ENCODE measurements around the gene CSTB. TPM values are rescaled to one million over a fixed set of nuclear protein-coding genes. Genes with fewer than 3 reads are reported as not detected.

CSTB gene
- total and polyA plus RNA-seq, 2 donors (not counting 3 experiments of a cell fraction or from before 2014, with no cell fraction given), result 65.8 to 83.7 TPM

DNA sequence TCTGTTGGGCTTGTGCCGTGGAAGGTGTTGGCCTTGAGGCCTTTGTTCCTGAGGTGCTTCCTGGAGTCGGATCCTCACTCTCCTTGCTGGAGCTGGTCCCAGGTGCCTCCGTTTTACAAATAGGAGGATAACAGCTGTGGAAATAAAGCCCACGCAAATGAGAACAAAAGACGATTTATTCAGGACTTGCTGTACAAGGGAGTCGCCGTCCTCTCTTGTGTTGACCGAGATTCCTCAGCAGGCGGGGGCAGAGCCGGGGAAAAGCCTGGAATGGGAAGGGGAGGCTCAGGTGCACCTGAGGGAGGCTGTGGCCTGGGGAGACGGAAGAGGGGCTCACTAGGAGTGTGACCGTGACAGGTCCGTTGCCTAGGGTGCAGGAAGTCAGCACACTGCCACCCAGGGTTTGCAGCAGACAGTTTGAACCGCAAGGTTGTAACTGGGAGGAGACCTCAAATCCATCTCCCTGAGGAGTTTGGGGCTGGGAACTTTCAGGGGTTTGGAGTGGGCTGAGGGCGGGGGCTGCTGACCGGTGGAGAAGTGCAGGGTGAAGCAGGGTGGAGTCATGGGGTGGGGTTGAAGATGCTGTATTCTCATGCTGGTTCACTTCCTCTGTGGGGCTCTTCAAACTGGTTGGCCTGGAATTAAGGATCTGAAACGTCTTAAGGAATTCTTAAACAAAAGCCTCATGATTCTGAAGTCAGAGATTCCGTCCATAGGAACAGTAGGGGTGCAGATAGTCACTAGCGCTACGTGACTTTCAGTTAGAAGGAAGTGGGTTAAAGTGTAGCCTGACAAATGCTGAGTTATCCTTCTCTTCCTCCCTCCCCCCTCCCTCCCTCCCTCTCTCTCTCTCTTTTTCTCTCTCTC, 2.6 kb upstream of the CSTB start:
- Histone ChIP-seq H2AFZ (ENCODE audit: low read depth, low read length) (no peak overlapping the region), H3K9me3 (replicated peaks; ENCODE audit: control insufficient read depth, insufficient read depth, low read length) (no peaks in the 10 kb centered on the region), H3K9me1 (replicated peaks; ENCODE audit: control insufficient read depth, extremely low read depth, insufficient read depth, low read length) (no peaks in the 10 kb centered on the region), H3K4me2 (ENCODE audit: insufficient read depth, low read length) (no peak overlapping the region), H3K9ac (replicated peaks; ENCODE audit: extremely low read depth, insufficient read depth, low read length) (no peak overlapping the region), H3K79me2 (ENCODE audit: control insufficient read depth, insufficient read depth, low read length) (peaks cover 18% of the 10 kb centered on the region), H3K27ac (ENCODE audit: insufficient read depth, low read depth, low read length) (no peak overlapping the region), H3K36me3 (ENCODE audit: control insufficient read depth in 2 of 2, extremely low read depth in 1 of 2, insufficient read depth in 2 of 2, low read length in 2 of 2) (peaks cover 3 to 4% of the 10 kb centered on the region in 2 experiments), H4K20me1 (replicated peaks; ENCODE audit: control insufficient read depth, extremely low read depth, insufficient read depth, low read length) (no peaks in the 10 kb centered on the region), H3K27me3 (ENCODE audit: control insufficient read depth in 2 of 2, insufficient read depth in 2 of 2, low read length in 2 of 2) (peaks cover 2% of the 10 kb centered on the region in 2 experiments), H3K4me1 (ENCODE audit: control insufficient read depth, extremely low read depth, insufficient read depth, low read length) (peaks cover 9% of the 10 kb centered on the region), H3K4me3 (replicated peaks in 1 of 3; ENCODE audit: insufficient read depth in 1 of 3, low read depth in 1 of 3, low read length in 3 of 3) (no peak overlapping the region)
- ChIA-PET POLR2A (no interaction called here), CTCF (interaction anchor here (1.4 kb wide), 1 partner anchor 197 kb away, joined by 4 read pairs; no protein-coding TSS in a partner anchor)
- BruUV-seq (replicated peaks), result no TSS peak
- dilution Hi-C loops (cut with MboI; ENCODE audit: extremely low pct_ligation_motif_present, low sequenced_read_pairs) (no loop called here), intact Hi-C loops (cut with micrococcal nuclease) (loop anchor here (10.0 kb wide), 1 partner anchor 114 kb away; no protein-coding TSS in a partner anchor)
- no peak for FAIRE-seq
- TF ChIP-seq MAX (IDR thresholded peaks at IDR 0.05; ENCODE audit: insufficient read depth, insufficient read length) (no peak), POLR2AphosphoS5 (IDR thresholded peaks at IDR 0.05; ENCODE audit: insufficient read depth, low read depth, low read length) (no peak), GATA2 (IDR thresholded peaks at IDR 0.05; ENCODE audit: insufficient read depth, insufficient read length, low read depth, low read length) (no peak), JUN (IDR thresholded peaks at IDR 0.05; ENCODE audit: borderline replicate concordance, insufficient read depth, insufficient read length, low read depth) (no peak), CTCF (IDR thresholded peaks at IDR 0.05; ENCODE audit: extremely low read depth in 1 of 2, insufficient read depth in 1 of 2, low read depth in 1 of 2, low read length in 2 of 2) (no peak), POLR2A (IDR thresholded peaks at IDR 0.05; ENCODE audit: low read depth, low read length) (no peak), MYC (IDR thresholded peaks at IDR 0.05; ENCODE audit: low read depth, low read length) (no peak), EZH2 (IDR thresholded peaks at IDR 0.05; ENCODE audit: borderline replicate concordance, low read depth, low read length, severe bottlenecking) (no peak), FOS (IDR thresholded peaks at IDR 0.05; ENCODE audit: borderline replicate concordance, insufficient read depth, low read length) (no peak)
- DNase-seq (ENCODE audit: low read depth, low spot score), result no peak
